CD4-positive, alpha-beta T cell treated with Interleukin-4 for 1 hour (primary cell): ENCODE results near the gene PTOV1.
"Not testable (repeated sequence)": the region's sequence is repeated elsewhere in the genome, so short reads cannot be mapped to it uniquely, and the experiment has no call there.

ENCODE experiments used
- DNase-seq, 2 donors: peaks; one replicate each; pipeline ENCODE4 v3.0.0-alpha.2; 2020 to 2022

The PTOV1 gene

DNA sequence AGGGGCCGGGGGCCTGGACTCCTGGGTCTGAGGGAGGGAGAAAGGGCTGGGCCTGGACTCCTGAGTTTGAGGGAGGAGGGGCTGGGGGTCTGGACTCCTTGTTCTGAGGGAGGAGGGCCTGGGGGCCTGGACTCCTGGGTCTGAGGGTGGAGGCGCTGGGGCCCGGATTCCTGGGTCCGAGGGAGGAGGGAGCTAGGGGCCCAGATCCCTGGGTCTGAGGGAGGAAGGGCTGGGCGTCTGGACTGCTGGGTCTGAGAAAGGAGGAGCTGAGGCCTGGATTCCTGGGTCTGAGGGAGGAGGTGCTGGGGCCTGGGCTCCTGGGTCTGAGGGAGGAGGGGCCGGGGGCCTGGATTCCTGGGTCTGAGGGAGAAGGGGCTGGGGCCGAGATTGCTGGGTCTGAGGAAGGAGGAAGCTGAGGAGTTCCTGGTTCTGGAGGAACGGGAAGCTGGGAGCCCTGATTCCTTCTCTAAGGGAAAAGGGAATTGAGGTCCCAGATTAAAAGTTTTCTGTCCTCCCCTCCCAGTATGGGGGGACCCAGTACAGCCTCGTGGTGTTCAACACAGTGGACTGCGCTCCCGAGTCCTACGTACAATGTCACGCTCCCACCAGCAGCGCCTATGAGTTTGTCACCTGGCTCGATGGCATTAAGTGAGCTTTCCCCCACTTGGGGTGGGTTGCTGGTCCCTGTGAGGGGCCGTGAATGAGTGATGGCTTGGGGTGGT is 32.1 kb upstream of the PTOV1 start:
- no peak for DNase-seq

GRCh38 chr19:49819452-49820115 is 31.4 kb upstream of the PTOV1 start:
- DNase-seq, result not testable (repeated sequence)

GRCh38 chr19:49820125-49820524 is 30.8 kb upstream of the PTOV1 start:
- no peak for DNase-seq

GRCh38 chr19:49823472-49823871 is 27.5 kb upstream of the PTOV1 start:
- DNase-seq, result no peak

- DNase-seq, result no peak
These were observed 26.3 kb upstream of the PTOV1 start for GRCh38 chr19:49824662-49825061.

- DNase-seq, result no peak
These were observed 23.9 kb upstream of the PTOV1 start for GRCh38 chr19:49827034-49827433.

DNA sequence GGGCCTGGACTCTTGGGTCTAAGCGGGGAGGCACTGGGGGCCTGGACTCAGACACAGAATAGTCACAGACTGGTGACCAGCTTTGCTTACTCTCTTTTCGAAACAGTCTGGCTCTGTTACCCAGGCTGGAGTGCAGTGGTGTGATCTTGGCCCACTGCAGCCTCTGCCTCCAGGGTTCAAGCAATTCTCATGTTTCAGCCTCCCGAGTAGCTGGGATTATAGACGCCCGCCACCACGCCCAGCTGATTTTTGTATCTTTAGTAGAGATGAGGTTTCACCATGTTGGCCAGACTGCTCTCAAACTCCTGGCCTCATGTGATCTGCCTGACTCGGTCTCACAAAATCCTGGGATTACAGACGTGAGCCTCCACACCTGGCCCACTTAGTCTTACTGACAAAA is 21.8 kb upstream of the PTOV1 start:
- DNase-seq, result no peak

- DNase-seq, result no peak
These were observed 21.2 kb upstream of the PTOV1 start for GRCh38 chr19:49829721-49830120.

- no peak for DNase-seq
These were observed 20.2 kb upstream of the PTOV1 start for GRCh38 chr19:49830766-49831165.

DNA sequence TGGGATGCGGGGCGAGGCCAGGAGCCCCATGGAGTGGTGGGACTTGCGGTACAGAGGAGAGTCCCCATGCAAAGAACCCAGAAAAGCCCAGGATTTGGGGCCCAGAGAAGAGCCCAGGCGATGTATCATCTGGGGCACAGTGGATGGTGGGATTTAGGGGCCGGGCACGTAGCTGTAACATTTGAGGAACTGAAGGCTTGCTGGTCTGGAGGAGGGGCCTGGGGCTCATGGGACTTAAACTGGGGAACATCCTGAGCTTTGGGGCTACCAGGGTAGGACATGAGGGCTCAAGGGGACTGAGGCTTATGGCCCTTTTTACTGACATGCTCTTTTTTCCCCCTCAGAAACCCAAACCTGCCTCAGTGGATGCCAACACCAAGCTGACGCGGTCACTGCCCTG is 19.4 kb upstream of the PTOV1 start:
- DNase-seq, result no peak

GRCh38 chr19:49832556-49832955 is 18.4 kb upstream of the PTOV1 start:
- no peak for DNase-seq

GRCh38 chr19:49833599-49833998 is 17.4 kb upstream of the PTOV1 start:
- DNase-seq, result no peak

DNA sequence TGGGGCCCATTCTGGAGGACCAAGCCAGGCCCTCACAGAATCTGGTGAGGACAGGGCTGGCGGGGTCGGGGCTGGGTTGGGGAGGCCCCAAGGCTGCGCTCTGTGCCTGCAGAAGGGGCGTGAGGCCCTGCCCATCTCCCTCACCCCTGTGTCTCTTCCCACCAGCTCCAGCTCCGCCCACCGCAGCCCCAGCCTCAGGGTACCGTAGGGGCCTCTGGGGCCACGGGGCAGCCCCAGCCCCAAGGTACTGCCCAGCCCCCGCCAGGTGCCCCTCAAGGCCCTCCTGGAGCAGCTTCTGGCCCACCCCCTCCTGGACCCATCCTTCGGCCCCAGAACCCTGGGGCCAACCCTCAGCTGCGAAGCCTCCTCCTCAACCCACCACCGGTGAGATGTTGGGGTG is 15.4 kb upstream of the PTOV1 start:
- no peak for DNase-seq

GRCh38 chr19:49836176-49837008 is 14.6 kb upstream of the PTOV1 start:
- DNase-seq, result no peak

GRCh38 chr19:49837009-49837310 is 14.0 kb upstream of the PTOV1 start:
- no peak for DNase-seq

DNA sequence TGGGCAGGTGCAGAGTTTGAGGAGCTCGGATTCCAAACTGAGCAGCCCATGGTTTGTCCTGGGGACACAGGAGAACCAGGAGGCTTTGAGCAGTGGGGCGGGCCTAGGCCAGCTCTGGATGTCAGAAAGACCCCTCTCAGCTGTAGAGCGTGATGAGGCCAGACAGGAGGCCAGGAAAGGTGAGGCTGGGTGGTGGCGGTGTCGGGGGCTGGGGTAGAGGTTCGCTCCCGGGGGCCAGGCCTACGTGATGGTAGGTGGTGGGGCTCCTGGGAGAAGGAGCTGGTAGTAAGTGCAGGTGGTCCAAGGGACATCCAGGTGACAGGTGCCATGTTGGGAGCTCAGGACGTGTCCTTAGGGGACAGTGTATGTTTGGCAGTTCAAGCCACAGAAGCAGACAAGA is 13.5 kb upstream of the PTOV1 start:
- no peak for DNase-seq

- no peak for DNase-seq
These were observed 11.9 kb upstream of the PTOV1 start for GRCh38 chr19:49838885-49839588.

DNA sequence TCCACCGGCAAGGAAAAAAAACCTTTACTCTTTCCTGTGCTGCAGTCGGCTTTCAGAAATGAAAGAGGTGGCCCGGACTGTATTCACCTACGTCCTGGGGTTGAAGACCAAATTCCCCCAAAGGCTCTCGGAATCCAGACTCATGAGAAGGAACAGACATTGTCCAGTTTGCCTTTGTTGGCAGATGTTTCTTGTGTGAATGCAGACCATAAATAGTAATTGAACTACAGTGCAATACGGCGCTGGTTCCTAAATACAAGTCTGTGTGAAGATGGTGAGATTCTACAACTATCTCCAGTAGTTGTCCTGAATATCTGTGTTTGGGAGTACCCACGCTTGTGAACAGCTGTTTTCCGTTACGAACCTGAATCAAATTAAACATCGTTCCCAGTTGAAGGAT is 11.2 kb upstream of the PTOV1 start:
- DNase-seq, result no peak

GRCh38 chr19:49840321-49840720 is 10.6 kb upstream of the PTOV1 start:
- DNase-seq, result no peak

GRCh38 chr19:49840736-49841249 is 10.2 kb upstream of the PTOV1 start:
- DNase-seq, result no peak

DNA sequence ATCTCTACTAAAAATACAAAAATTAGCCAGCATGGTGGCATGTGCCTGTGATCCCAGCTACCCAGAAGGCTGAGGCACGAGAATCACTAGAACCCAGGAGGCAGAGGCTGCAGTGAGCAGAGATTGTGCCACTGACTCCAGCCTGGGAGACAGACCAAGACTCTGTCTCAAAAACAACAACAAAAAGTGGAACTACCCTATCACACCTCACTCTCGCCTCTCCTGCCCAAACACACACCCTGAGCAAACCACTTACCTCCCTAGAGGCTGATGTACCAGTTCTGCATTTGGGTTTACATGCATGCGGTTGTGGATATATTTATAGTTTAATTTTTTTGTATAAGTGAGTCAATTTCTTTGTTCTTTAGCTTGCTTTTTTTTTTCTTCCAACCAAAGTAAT is 7.7 kb upstream of the PTOV1 start:
- peak in 1 of 2 donors; percentile 56 for DNase-seq

GRCh38 chr19:49844138-49845095 is 6.5 kb upstream of the PTOV1 start:
- DNase-seq, result no peak
